Measurements from ENCODE around the gene CRMP1. TPM values are rescaled to one million over a fixed set of nuclear protein-coding genes. Genes with fewer than 3 reads are reported as not detected.

The CRMP1 gene
- total and polyA plus RNA-seq, 9 of the 15 experiments (the other 6 are each of a cell fraction or from before 2014, with no cell fraction given) = 0.03 to 0.04 TPM; not detected in 7

GRCh38 chr4:5828005-5828391 lies 64.9 kb downstream of the CRMP1 start:
- no TSS peak for BruUV-seq (replicated peaks)
- ChIA-PET POLR2A (no interaction called here), CTCF (ENCODE audit: low intra/inter-chr PET ratio) (no interaction called here)
- H4K20me1 ChIP-seq (replicated peaks; ENCODE audit: control insufficient read depth, insufficient read depth, low read length) = peaks cover 3% of the 10 kb centered on the region; the same call in 1 of the 2 replicates
- FAIRE-seq (no peak), DNase-seq (ENCODE audit: extremely low read depth in 1 of 4, low spot score in 3 of 4) (no peak), ATAC-seq (no peak)
- intact Hi-C loops (cut with micrococcal nuclease) = no loop called here
- in situ Hi-C loops (cut with MboI) = no loop called here
- H3K27ac ChIP-seq (ENCODE audit: extremely low read depth, low read depth, low read length) = no peak overlapping the region
- no peaks in the 10 kb centered on the region for H3K9me3 ChIP-seq (replicated peaks; ENCODE audit: control insufficient read depth, insufficient read depth, low read depth, low read length)
- no peak overlapping the region for H3K4me2 ChIP-seq (ENCODE audit: insufficient read depth, low read length)
- no peaks in the 10 kb centered on the region; a peak in 1 of 5 replicates for H3K4me1 ChIP-seq (replicated peaks in 1 of 2; ENCODE audit: control insufficient read depth in 2 of 2, insufficient read depth in 2 of 2, low read length in 2 of 2)
- H3K4me3 ChIP-seq = no peak overlapping the region
- peaks cover 6 to 12% of the 10 kb centered on the region in 2 experiments; a peak in 2 of 5 replicates for H3K27me3 ChIP-seq (ENCODE audit: control insufficient read depth in 2 of 2, insufficient read depth in 2 of 2, low read length in 2 of 2)
- H3K36me3 ChIP-seq (ENCODE audit: control insufficient read depth, insufficient read depth, low read length) = no peaks in the 10 kb centered on the region
- no peaks in the 10 kb centered on the region for H3K79me2 ChIP-seq (ENCODE audit: control insufficient read depth, insufficient read depth, low read length)
- no peaks in the 10 kb centered on the region for H3K9me1 ChIP-seq (ENCODE audit: control insufficient read depth, insufficient read depth, low read length)
- H2AFZ ChIP-seq (ENCODE audit: low read depth, low read length) = no peak overlapping the region
- 3% methylated on average over 11 of the region's 11 CpGs for WGBS (ENCODE audit: insufficient coverage, low coverage, missing lambda C conversion rate)
- no peak overlapping the region for H3K9ac ChIP-seq (ENCODE audit: insufficient read depth in 1 of 2, low read depth in 2 of 2, low read length in 2 of 2)
- TF ChIP-seq ILF3 (IDR thresholded peaks at IDR 0.05; ENCODE audit: borderline replicate concordance) (no peak), MLLT1 (IDR thresholded peaks at IDR 0.05) (no peak), DMBX1 (CRISPR knock-in tag; IDR thresholded peaks at IDR 0.05; ENCODE audit: borderline replicate concordance) (no peak), POLR2A (conservative IDR thresholded peaks at IDR 0.05) (no peak), SMAD3 (CRISPR knock-in tag; conservative IDR thresholded peaks at IDR 0.05) (no peak), ZNF395 (CRISPR knock-in tag; IDR thresholded peaks at IDR 0.05) (no peak), ELK3 (CRISPR knock-in tag; IDR thresholded peaks at IDR 0.05) (no peak), CBFA2T2 (conservative IDR thresholded peaks at IDR 0.05) (no peak), GATAD2B (IDR thresholded peaks at IDR 0.05; ENCODE audit: borderline replicate concordance) (no peak), CTCF (IDR thresholded peaks at IDR 0.05 in 2 of 3, conservative IDR thresholded peaks at IDR 0.05 in 1 of 3; ENCODE audit: insufficient read depth in 2 of 3, low read depth in 1 of 3, low read length in 3 of 3) (no peak), TCF7 (IDR thresholded peaks at IDR 0.05; ENCODE audit: borderline replicate concordance) (no peak), PATZ1 (CRISPR knock-in tag; IDR thresholded peaks at IDR 0.05; ENCODE audit: borderline replicate concordance) (no peak), JUN (IDR thresholded peaks at IDR 0.05; ENCODE audit: borderline replicate concordance, low read depth, low read length) (no peak), JUN (CRISPR knock-in tag; IDR thresholded peaks at IDR 0.05; ENCODE audit: borderline replicate concordance) (no peak), NCOA6 (IDR thresholded peaks at IDR 0.05) (no peak), PHF21A (IDR thresholded peaks at IDR 0.05; ENCODE audit: borderline replicate concordance, low read depth) (no peak)
